Heart right ventricle (tissue), 16 donors: Measurements from ENCODE around the gene TIMM21. TPM values are rescaled to one million over a fixed set of nuclear protein-coding genes. Genes with fewer than 3 reads are reported as not detected.

Source experiments
- ATAC-seq, 8 donors: fragments of 200-7000 bp; cut with Tn5 transposase; one replicate each; pipeline ENCODE4 v1.9.1; 2020; ENCODE audit warnings: mild to moderate bottlenecking in 8 of 8, moderate library complexity in 8 of 8, moderate number of reproducible peaks in 1 of 8
- DNase-seq, 2 donors: peaks; one replicate each; pipeline ENCODE4 v3.0.0-alpha.2; 2020
- H3K27ac ChIP-seq, 10 donors: fragments of 200-600 bp; sonication (generic) in 2 of 10; one replicate each; pipeline versions ENCODE4 v1.5.0 to v1.8.0; 2020 to 2022; ENCODE audit warnings: mild to moderate bottlenecking in 3 of 10
- H3K27me3 ChIP-seq, 7 donors: fragments of 200-600 bp; one replicate each; pipeline ENCODE4 v1.8.0; 2021 to 2022; ENCODE audit warnings: mild to moderate bottlenecking in 2 of 7
- H3K36me3 ChIP-seq, 9 donors: fragments of 200-600 bp; sonication (generic) in 1 of 9; one replicate each; pipeline versions ENCODE4 v1.5.0 to v1.8.0; 2020 to 2022; ENCODE audit warnings: mild to moderate bottlenecking in 2 of 9
- H3K4me1 ChIP-seq, 9 donors: fragments of 200-600 bp; sonication (generic) in 1 of 9; one replicate each; pipeline versions ENCODE4 v1.5.0 to v1.8.0; 2020 to 2022; ENCODE audit warnings: mild to moderate bottlenecking in 4 of 9
- H3K4me3 ChIP-seq, 10 donors: fragments of 200-600 bp; sonication (generic) in 2 of 10; one replicate each; pipeline versions ENCODE4 v1.5.0 to v1.8.0; 2020 to 2022; ENCODE audit warnings: mild to moderate bottlenecking in 7 of 10, moderate library complexity in 2 of 10
- H3K9me3 ChIP-seq, 11 donors: fragments of 200-600 bp in 10 of 11; sonication (generic) in 2 of 11; one replicate each; pipeline versions ENCODE4 v1.5.0 to v1.8.0; 2013 to 2022; ENCODE audit warnings: mild to moderate bottlenecking in 2 of 11, control low read depth in 1 of 11, moderate library complexity in 1 of 11
- WGBS, 2 donors: extraction: QIAGEN DNeasy Blood & Tissue Kit; methylation state at CpG; one replicate each; pipeline ENCODE4 v1.1.7; 2013; ENCODE audit warnings: inconsistent platforms in 1 of 2; 5-methylcytosine and 5-hydroxymethylcytosine counted together
- intact Hi-C, 10 donors: fragments of 100-400 bp; cut with DNase I; formaldehyde crosslinking; loops; one replicate each; pipeline versions ENCODE4 v1.11.1 to v1.14.2; 2022
- polyA plus RNA-seq, 2 donors: library from polyadenylated mRNA; stranded (reverse); fragments of 200-250 nt; gene quantifications; one replicate each; pipeline ENCODE4 v1.2.3, GENCODE V29; 2013
- total RNA-seq, 10 donors: library from RNA; stranded (reverse); fragmentation: NEBNext Ultra II Directional in 3 of 10; extraction: Animal tissue kit (Norgen Biotek cat#: 25700) in 3 of 10; gene quantifications; one replicate each; pipeline versions ENCODE4 v1.2.1 to v1.2.4, GENCODE V29; 2021 to 2023
- TF ChIP-seq, protein P1 (sequence below), 9 donors: fragments of 200-600 bp; sonication (generic) in 2 of 9; IDR thresholded peaks; one replicate each; pipeline versions ENCODE4 v1.5.0 to v1.8.0; 2021 to 2022; ENCODE audit warnings: antibody characterized with exemption in 9 of 9, mild to moderate bottlenecking in 5 of 9, moderate library complexity in 1 of 9
- donor health status: Arrhythmogenic right ventricular cardiomyopathy.
- donor health status: ischemic (EF 13 %, LVEDD 7.1; RV severe dilation, severe dysfunction).
- donor health status: healthy with polysubstance abuse.
- donor health status: DM: no; HTN: yes; CAD: no.
- donor health status: DM: no; HTN: no; CAD: no.
- donor health status: ischemic (EF 25% LVEDD 6.9; RV normal size, moderate dysfunction).
- donor health status: ischemic (EF 25% LVEDD 5.7; RV mildly dilated, moderate dysfunction).
- donor health status: healthy.
- donor health status: DM: yes; HTN: yes; CAD: no.
- donor health status: Ischemic cardiomyopathy.
- donor health status: ischemic (EF 35%, LVEDD 5.7; RV mildly dilated, moderate dysfunction).
- donor health status: nonischemic (EF 11% LVEDD 7.7; RV severe dilation, severe dysfunction).
- donor health status: DM: yes; HTN: yes; CAD: no.
- donor health status: PGD.
- donor health status: ischemic (EF 29% LVEDD 5.4; RV normal size, mild dysfunction).
- donor health status: nonischemic (EF 23%, LVEDD 6.1; RV moderate dilation, normal function).

The TIMM21 gene
- total and polyA plus RNA-seq, 12 donors = 64.4 to 141 (median 120) TPM

DNA sequence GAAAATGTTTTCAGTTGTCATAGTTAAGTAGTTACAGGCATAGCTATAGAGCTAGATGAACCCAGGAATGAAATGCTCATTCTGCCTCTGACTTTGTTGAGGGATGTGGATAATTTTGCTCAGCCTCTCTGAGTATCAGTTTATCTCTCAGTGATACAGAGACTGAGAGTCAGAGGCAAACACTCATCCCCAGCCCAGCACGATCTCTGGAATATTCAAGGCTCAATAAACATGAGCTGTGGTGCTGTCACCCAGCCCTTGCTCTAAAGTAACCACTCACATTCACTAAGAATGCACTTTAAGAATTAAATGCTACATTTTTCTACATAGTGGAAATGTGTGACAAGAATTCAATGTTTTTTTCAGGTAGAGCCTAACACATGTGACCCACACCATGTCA, 30.6 kb downstream of the TIMM21 start:
- peaks cover 0 to 40% (median 11%) of the 10 kb centered on the region in 7 donors for H3K27me3 ChIP-seq
- DNase-seq (no peak), ATAC-seq (no peak)
- no peaks in the 10 kb centered on the region for H3K36me3 ChIP-seq
- H3K4me1 ChIP-seq = no peaks in the 10 kb centered on the region
- peaks cover 0 to 6% (median 0%) of the 10 kb centered on the region in 11 donors for H3K9me3 ChIP-seq
- intact Hi-C loops = loop anchor here in 1 of 10 donors (10.0 kb wide), 1 partner anchor 64 kb away; no protein-coding TSS in a partner anchor
- no peak overlapping the region for H3K27ac ChIP-seq
- 69 to 90% methylated on average over 1 of the region's 1 CpG for WGBS, 2 donors
- no peak overlapping the region for H3K4me3 ChIP-seq
- TF ChIP-seq, protein P1, sequence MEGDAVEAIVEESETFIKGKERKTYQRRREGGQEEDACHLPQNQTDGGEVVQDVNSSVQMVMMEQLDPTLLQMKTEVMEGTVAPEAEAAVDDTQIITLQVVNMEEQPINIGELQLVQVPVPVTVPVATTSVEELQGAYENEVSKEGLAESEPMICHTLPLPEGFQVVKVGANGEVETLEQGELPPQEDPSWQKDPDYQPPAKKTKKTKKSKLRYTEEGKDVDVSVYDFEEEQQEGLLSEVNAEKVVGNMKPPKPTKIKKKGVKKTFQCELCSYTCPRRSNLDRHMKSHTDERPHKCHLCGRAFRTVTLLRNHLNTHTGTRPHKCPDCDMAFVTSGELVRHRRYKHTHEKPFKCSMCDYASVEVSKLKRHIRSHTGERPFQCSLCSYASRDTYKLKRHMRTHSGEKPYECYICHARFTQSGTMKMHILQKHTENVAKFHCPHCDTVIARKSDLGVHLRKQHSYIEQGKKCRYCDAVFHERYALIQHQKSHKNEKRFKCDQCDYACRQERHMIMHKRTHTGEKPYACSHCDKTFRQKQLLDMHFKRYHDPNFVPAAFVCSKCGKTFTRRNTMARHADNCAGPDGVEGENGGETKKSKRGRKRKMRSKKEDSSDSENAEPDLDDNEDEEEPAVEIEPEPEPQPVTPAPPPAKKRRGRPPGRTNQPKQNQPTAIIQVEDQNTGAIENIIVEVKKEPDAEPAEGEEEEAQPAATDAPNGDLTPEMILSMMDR (IDR thresholded peaks at IDR 0.05) = no peak

DNA sequence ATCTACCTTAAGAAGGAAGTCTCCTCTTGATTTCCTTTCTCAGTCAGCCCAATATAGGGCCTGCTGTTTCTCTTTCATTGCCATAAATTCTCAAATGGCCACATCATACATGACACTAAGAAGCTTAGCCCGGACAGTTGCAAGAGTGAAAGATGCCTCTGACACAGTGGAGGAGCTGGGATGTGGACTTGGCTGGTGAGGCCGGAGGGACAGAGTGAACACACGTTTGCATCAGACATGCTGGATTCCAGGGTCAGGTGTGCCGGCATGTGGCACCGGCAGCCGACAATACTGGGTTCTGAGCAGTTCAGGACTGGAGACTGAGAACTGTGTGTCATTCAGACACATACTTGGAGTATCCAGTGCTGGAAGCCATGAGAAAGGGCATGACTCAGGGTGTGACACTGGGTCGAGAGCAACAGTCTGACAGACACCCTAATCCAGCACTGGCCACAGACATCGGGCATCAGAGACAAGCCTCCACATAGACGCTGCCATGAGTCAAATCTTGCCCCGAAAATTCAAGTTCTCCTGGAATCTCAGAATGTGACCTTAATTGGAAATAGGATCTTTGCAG, 31.4 kb downstream of the TIMM21 start:
- DNase-seq = no peak
- no peaks in the 10 kb centered on the region for H3K36me3 ChIP-seq
- ATAC-seq = no peak
- no peak overlapping the region for H3K4me3 ChIP-seq
- no peak overlapping the region for H3K27ac ChIP-seq
- WGBS, 2 donors = 84% methylated on average over 10 of the region's 10 CpGs
- H3K4me1 ChIP-seq = no peaks in the 10 kb centered on the region
- intact Hi-C loops = loop anchor here in 2 of 10 donors (10.0 kb wide), 2 partner anchors 65 to 205 kb away; no protein-coding TSS in a partner anchor
- TF ChIP-seq, protein P1 (IDR thresholded peaks at IDR 0.05) = no peak
- H3K27me3 ChIP-seq = peaks cover 0 to 44% (median 18%) of the 10 kb centered on the region in 7 donors
- peaks cover 0 to 6% (median 0%) of the 10 kb centered on the region in 11 donors for H3K9me3 ChIP-seq

DNA sequence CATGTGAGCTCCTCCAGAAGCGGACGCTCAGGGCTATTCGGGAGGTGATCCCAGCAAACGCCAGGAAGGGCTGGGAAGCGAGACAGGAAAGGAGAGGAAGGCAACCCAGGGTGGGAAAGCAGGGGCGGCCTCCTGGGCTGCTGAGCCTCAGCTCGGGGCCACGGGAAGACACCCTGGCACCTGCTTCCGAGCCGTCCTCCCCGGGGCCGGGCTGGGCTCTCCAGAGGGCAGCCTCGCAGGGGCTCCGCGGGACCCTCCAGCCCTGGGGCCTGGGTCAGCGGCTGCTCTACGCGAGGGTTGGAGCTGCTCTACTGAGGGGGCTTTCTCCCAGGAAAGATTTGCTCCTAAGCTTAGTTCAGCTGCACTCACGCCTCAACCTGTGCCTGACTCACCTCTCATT, 34.0 kb downstream of the TIMM21 start:
- 90 to 93% methylated on average over 19 of the region's 19 CpGs for WGBS, 2 donors

DNA sequence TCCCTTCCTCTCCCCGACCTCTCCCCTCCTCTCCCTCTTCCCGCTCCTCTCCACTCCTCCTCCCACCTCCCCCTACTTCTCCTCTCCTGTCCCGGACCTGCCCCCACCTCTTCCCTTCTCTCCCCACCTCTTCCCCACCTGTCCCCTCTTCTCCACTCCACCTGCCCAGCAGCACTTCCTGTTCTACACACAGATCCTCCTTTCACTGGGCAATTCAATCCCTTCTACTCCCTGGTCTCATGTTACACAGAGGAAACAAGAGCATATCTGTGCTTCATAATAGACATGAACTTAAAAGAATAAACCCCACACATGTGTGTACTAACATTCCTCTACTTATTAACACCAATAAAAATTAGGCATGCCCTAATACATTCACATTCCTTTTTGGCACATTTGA, 34.8 kb downstream of the TIMM21 start:
- no peak for ATAC-seq
- Histone ChIP-seq H3K4me3 (no peak overlapping the region), H3K9me3 (peaks cover 0 to 6% (median 0%) of the 10 kb centered on the region in 11 donors), H3K27me3 (peaks cover 0 to 32% (median 13%) of the 10 kb centered on the region in 7 donors), H3K4me1 (no peaks in the 10 kb centered on the region), H3K27ac (no peak overlapping the region), H3K36me3 (no peaks in the 10 kb centered on the region)
- intact Hi-C loops = loop anchor here in 1 of 10 donors (10.0 kb wide), 1 partner anchor 208 kb away; no protein-coding TSS in a partner anchor
- TF ChIP-seq, protein P1 (IDR thresholded peaks at IDR 0.05) = no peak
- WGBS, 2 donors = 43 to 53% methylated on average over 3 of the region's 3 CpGs
- no peak for DNase-seq

More for the DNA sequence above, 34.0 kb downstream of the TIMM21 start:
- H3K27me3 ChIP-seq = peaks cover 0 to 32% (median 13%) of the 10 kb centered on the region in 7 donors
- DNase-seq = no peak
- H3K36me3 ChIP-seq = no peaks in the 10 kb centered on the region
- H3K9me3 ChIP-seq = peaks cover 0 to 6% (median 0%) of the 10 kb centered on the region in 11 donors
- no peak overlapping the region for H3K27ac ChIP-seq
- ATAC-seq = no peak
- H3K4me1 ChIP-seq = no peaks in the 10 kb centered on the region
- TF ChIP-seq, protein P1 (IDR thresholded peaks at IDR 0.05) = no peak
- no peak overlapping the region for H3K4me3 ChIP-seq
- intact Hi-C loops = loop anchor here in 1 of 10 donors (10.0 kb wide), 1 partner anchor 208 kb away; no protein-coding TSS in a partner anchor
